Measurements from ENCODE around the gene FFAR3. TPM values are rescaled to one million over a fixed set of nuclear protein-coding genes. Genes with fewer than 3 reads are reported as not detected.

FFAR3 gene
- under 1 TPM in 1 of 4 donors, not detected in 3; 0.87 TPM for total RNA-seq

GRCh38 chr19:35357867-35358573 is at the start of gene FFAR3:
Gene FFAR3 (plus strand): TSS chr19:35358460. CDS start chr19:35358891, 431 bp downstream.
- DNase-seq (ENCODE audit: low spot score in 2 of 2): peak in 1 of 2 donors; percentile 17
- TF ChIP-seq POLR2A (IDR thresholded peaks at IDR 0.05): no peak
- peak in 1 of 2 donors; percentile 53 for TF ChIP-seq EP300 (IDR thresholded peaks at IDR 0.05)
- TF ChIP-seq CTCF (IDR thresholded peaks at IDR 0.05): no peak

GRCh38 chr19:35308910-35309309 is 49.4 kb upstream of the FFAR3 start:
- Histone ChIP-seq H3K4me3 (no peak overlapping the region), H3K4me1 (peaks cover 0 to 48% (median 5%) of the 10 kb centered on the region in 4 donors), H3K36me3 (peaks cover 0 to 9% (median 0%) of the 10 kb centered on the region in 3 donors), H3K27me3 (no peaks in the 10 kb centered on the region), H3K27ac (peak overlapping the region in 2 of 4 donors; percentile 10 to 68), H3K9me3 (no peaks in the 10 kb centered on the region)
- no peak for DNase-seq (ENCODE audit: low spot score in 2 of 2)
- TF ChIP-seq EP300 (IDR thresholded peaks at IDR 0.05) (no peak), POLR2A (IDR thresholded peaks at IDR 0.05) (no peak), CTCF (IDR thresholded peaks at IDR 0.05) (no peak)
- WGBS, 2 donors: 71 to 73% methylated on average over 7 of the region's 7 CpGs

More at GRCh38 chr19:35357867-35358573, at the start of gene FFAR3:
- Histone ChIP-seq H3K27me3 (peaks cover 0 to 7% of the 10 kb centered on the region in 2 donors), H3K27ac (no peak within 1 kb of the TSS), H3K36me3 (no peaks in the 10 kb centered on the region), H3K9me3 (no peaks in the 10 kb centered on the region), H3K4me3 (no peak within 1 kb of the TSS), H3K4me1 (peaks cover 0 to 7% (median 0%) of the 10 kb centered on the region in 4 donors)
- WGBS, 2 donors: 52% methylated on average over 18 of the region's 18 CpGs

GRCh38 chr19:35309481-35310279 is 48.6 kb upstream of the FFAR3 start:
- WGBS, 2 donors: 52 to 59% methylated on average over 17 to 47 of the region's 47 CpGs
- H3K27me3 ChIP-seq: no peaks in the 10 kb centered on the region
- peaks cover 0 to 48% (median 5%) of the 10 kb centered on the region in 4 donors for H3K4me1 ChIP-seq
- no peaks in the 10 kb centered on the region for H3K9me3 ChIP-seq
- no peak overlapping the region for H3K4me3 ChIP-seq
- H3K27ac ChIP-seq: peak overlapping the region in 2 of 4 donors; percentile 10 to 68
- no peak for TF ChIP-seq CTCF (IDR thresholded peaks at IDR 0.05)
- no peak for TF ChIP-seq POLR2A (IDR thresholded peaks at IDR 0.05)
- TF ChIP-seq EP300 (IDR thresholded peaks at IDR 0.05): no peak
- DNase-seq (ENCODE audit: low spot score in 2 of 2): no peak
- H3K36me3 ChIP-seq: peaks cover 0 to 9% (median 0%) of the 10 kb centered on the region in 3 donors

- H3K9me3 ChIP-seq: no peaks in the 10 kb centered on the region
- DNase-seq (ENCODE audit: low spot score in 2 of 2): no peak
- H3K27me3 ChIP-seq: no peaks in the 10 kb centered on the region
- H3K27ac ChIP-seq: peak overlapping the region in 2 of 4 donors; percentile 10 to 68
- TF ChIP-seq POLR2A (IDR thresholded peaks at IDR 0.05) (no peak), CTCF (IDR thresholded peaks at IDR 0.05) (no peak), EP300 (IDR thresholded peaks at IDR 0.05) (no peak)
- H3K4me3 ChIP-seq: no peak overlapping the region
- WGBS, 2 donors: 74 to 82% methylated on average over 12 of the region's 12 CpGs
- peaks cover 0 to 48% (median 5%) of the 10 kb centered on the region in 4 donors for H3K4me1 ChIP-seq
- peaks cover 0 to 9% (median 0%) of the 10 kb centered on the region in 3 donors for H3K36me3 ChIP-seq
These were observed 47.9 kb upstream of the FFAR3 start for GRCh38 chr19:35310331-35310730.
